ENCODE measurements around the gene HES2. TPM values are rescaled to one million over a fixed set of nuclear protein-coding genes. Genes with fewer than 3 reads are reported as not detected.
A peak's percentile ranks its signal among the peaks of the same experiment; 100 is the strongest.
"Not testable (repeated sequence)": the region's sequence is repeated elsewhere in the genome, so short reads cannot be mapped to it uniquely, and the experiment has no call there.

Gene HES2
- polyA plus RNA-seq, 1 donor, result 0.75 TPM

- Histone ChIP-seq H3K27ac (ENCODE audit: low read length) (no peak overlapping the region), H3K4me3 (ENCODE audit: low read length) (no peak overlapping the region), H3K9me3 (ENCODE audit: control insufficient read depth, low read depth, low read length) (peaks cover 6% of the 10 kb centered on the region), H3K36me3 (ENCODE audit: control insufficient read depth, insufficient read depth, low read length) (no peaks in the 10 kb centered on the region), H3K4me1 (ENCODE audit: control insufficient read depth, insufficient read depth, low read length) (peaks cover 19% of the 10 kb centered on the region), H3K27me3 (ENCODE audit: control insufficient read depth, insufficient read depth, low read length) (peaks cover 35% of the 10 kb centered on the region)
- DNase-seq, result no peak
- WGBS (ENCODE audit: insufficient coverage, low lambda C conversion rate), result no CpG with 5 or more reads among the region's 19 CpGs
Observed at GRCh38 chr1:6445062-6445763, 25.5 kb upstream of the HES2 start.

- DNase-seq, result no peak
- H3K27ac ChIP-seq (ENCODE audit: low read length), result no peak overlapping the region
- peaks cover 18% of the 10 kb centered on the region for H3K4me1 ChIP-seq (ENCODE audit: control insufficient read depth, insufficient read depth, low read length)
- no peak overlapping the region for H3K4me3 ChIP-seq (ENCODE audit: low read length)
- H3K9me3 ChIP-seq (ENCODE audit: control insufficient read depth, low read depth, low read length), result peaks cover 6% of the 10 kb centered on the region
- H3K36me3 ChIP-seq (ENCODE audit: control insufficient read depth, insufficient read depth, low read length), result no peaks in the 10 kb centered on the region
- H3K27me3 ChIP-seq (ENCODE audit: control insufficient read depth, insufficient read depth, low read length), result peaks cover 33% of the 10 kb centered on the region
- no CpG with 5 or more reads among the region's 15 CpGs for WGBS (ENCODE audit: insufficient coverage, low lambda C conversion rate)
Observed at GRCh38 chr1:6444377-6444776, 24.7 kb upstream of the HES2 start.

- H3K27ac ChIP-seq (ENCODE audit: low read length), result no peak overlapping the region
- peaks cover 6% of the 10 kb centered on the region for H3K9me3 ChIP-seq (ENCODE audit: control insufficient read depth, low read depth, low read length)
- no peak overlapping the region for H3K4me3 ChIP-seq (ENCODE audit: low read length)
- H3K27me3 ChIP-seq (ENCODE audit: control insufficient read depth, insufficient read depth, low read length), result peaks cover 27% of the 10 kb centered on the region
- no peaks in the 10 kb centered on the region for H3K36me3 ChIP-seq (ENCODE audit: control insufficient read depth, insufficient read depth, low read length)
- DNase-seq, result no peak
- peaks cover 18% of the 10 kb centered on the region for H3K4me1 ChIP-seq (ENCODE audit: control insufficient read depth, insufficient read depth, low read length)
- WGBS (ENCODE audit: insufficient coverage, low lambda C conversion rate), result no CpG with 5 or more reads among the region's 21 CpGs
Observed at GRCh38 chr1:6443339-6444115, 23.8 kb upstream of the HES2 start.

DNA sequence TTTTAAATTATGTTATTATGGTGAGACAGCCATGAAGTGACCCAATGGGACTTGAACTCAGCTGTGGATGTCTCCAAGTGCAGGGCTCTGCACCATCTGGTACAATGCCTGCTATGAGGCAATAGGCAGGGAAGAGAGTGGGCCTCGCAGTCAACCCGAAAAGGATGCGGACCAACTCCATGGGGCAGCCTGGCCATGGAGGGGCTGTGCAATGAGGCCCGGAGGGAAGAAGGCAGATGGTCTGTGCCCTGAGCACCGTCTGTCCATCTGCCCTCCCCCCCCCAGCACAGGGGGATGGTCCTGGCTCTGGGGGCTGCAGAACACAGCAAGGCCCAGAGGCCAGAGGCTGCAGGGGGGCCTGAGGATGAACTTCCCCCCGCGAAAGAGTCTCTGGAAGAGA lies 21.9 kb upstream of the HES2 start:
- no peak for DNase-seq
- peaks cover 11% of the 10 kb centered on the region for H3K27me3 ChIP-seq (ENCODE audit: control insufficient read depth, insufficient read depth, low read length)
- no peak overlapping the region for H3K4me3 ChIP-seq (ENCODE audit: low read length)

GRCh38 chr1:6440198-6441126 lies 20.7 kb upstream of the HES2 start:
- peaks cover 6% of the 10 kb centered on the region for H3K4me1 ChIP-seq (ENCODE audit: control insufficient read depth, insufficient read depth, low read length)
- H3K4me3 ChIP-seq (ENCODE audit: low read length), result no peak overlapping the region
- H3K27me3 ChIP-seq (ENCODE audit: control insufficient read depth, insufficient read depth, low read length), result peaks cover 7% of the 10 kb centered on the region
- H3K9me3 ChIP-seq (ENCODE audit: control insufficient read depth, low read depth, low read length), result no peaks in the 10 kb centered on the region
- peak in 1 of 2 donors; percentile 71 for DNase-seq
- no peaks in the 10 kb centered on the region for H3K36me3 ChIP-seq (ENCODE audit: control insufficient read depth, insufficient read depth, low read length)
- no CpG with 5 or more reads among the region's 101 CpGs for WGBS (ENCODE audit: insufficient coverage, low lambda C conversion rate)
- no peak overlapping the region for H3K27ac ChIP-seq (ENCODE audit: low read length)

More for the DNA sequence above, 21.9 kb upstream of the HES2 start:
- no peaks in the 10 kb centered on the region for H3K36me3 ChIP-seq (ENCODE audit: control insufficient read depth, insufficient read depth, low read length)
- H3K4me1 ChIP-seq (ENCODE audit: control insufficient read depth, insufficient read depth, low read length), result peaks cover 13% of the 10 kb centered on the region
- no peak overlapping the region for H3K27ac ChIP-seq (ENCODE audit: low read length)
- no CpG with 5 or more reads among the region's 7 CpGs for WGBS (ENCODE audit: insufficient coverage, low lambda C conversion rate)
- no peaks in the 10 kb centered on the region for H3K9me3 ChIP-seq (ENCODE audit: control insufficient read depth, low read depth, low read length)

GRCh38 chr1:6438047-6438525 lies 18.4 kb upstream of the HES2 start:
- Histone ChIP-seq H3K9me3 (ENCODE audit: control insufficient read depth, low read depth, low read length) (no peaks in the 10 kb centered on the region), H3K4me3 (ENCODE audit: low read length) (no peak overlapping the region), H3K36me3 (ENCODE audit: control insufficient read depth, insufficient read depth, low read length) (no peaks in the 10 kb centered on the region), H3K4me1 (ENCODE audit: control insufficient read depth, insufficient read depth, low read length) (no peaks in the 10 kb centered on the region), H3K27ac (ENCODE audit: low read length) (no peak overlapping the region), H3K27me3 (ENCODE audit: control insufficient read depth, insufficient read depth, low read length) (peaks cover 10% of the 10 kb centered on the region)
- no CpG with 5 or more reads among the region's 5 CpGs for WGBS (ENCODE audit: insufficient coverage, low lambda C conversion rate)
- no peak for DNase-seq

GRCh38 chr1:6437012-6437700 lies 17.4 kb upstream of the HES2 start:
- H3K36me3 ChIP-seq (ENCODE audit: control insufficient read depth, insufficient read depth, low read length); H3K27me3 ChIP-seq (ENCODE audit: control insufficient read depth, insufficient read depth, low read length); H3K9me3 ChIP-seq (ENCODE audit: control insufficient read depth, low read depth, low read length); H3K4me1 ChIP-seq (ENCODE audit: control insufficient read depth, insufficient read depth, low read length); H3K4me3 ChIP-seq (ENCODE audit: low read length); DNase-seq; H3K27ac ChIP-seq (ENCODE audit: low read length): not testable (repeated sequence)
- WGBS (ENCODE audit: insufficient coverage, low lambda C conversion rate), result no CpG with 5 or more reads among the region's 22 CpGs

DNA sequence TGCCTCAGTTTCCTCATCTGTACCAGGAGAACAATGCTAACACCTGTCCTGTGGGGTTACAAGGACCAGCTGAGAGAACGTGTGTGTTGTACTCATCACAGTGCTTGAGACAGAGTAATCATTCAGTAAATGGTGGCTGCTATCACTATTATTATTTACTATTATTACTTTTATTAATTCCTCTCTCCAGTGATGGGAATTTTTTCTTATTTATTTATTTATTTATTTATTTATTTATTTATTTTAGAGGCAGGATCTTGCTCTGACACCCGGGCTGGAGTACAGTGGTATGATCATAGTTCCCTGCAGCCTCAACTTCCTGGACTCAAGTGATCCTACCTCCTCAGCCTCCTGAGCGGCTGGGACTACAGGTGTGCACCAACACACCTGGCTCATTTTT lies 16.6 kb upstream of the HES2 start:
- not testable (repeated sequence) for H3K4me1 ChIP-seq (ENCODE audit: control insufficient read depth, insufficient read depth, low read length); H3K27ac ChIP-seq (ENCODE audit: low read length); H3K4me3 ChIP-seq (ENCODE audit: low read length); DNase-seq; H3K9me3 ChIP-seq (ENCODE audit: control insufficient read depth, low read depth, low read length); H3K27me3 ChIP-seq (ENCODE audit: control insufficient read depth, insufficient read depth, low read length); H3K36me3 ChIP-seq (ENCODE audit: control insufficient read depth, insufficient read depth, low read length)
- no CpG with 5 or more reads among the region's 3 CpGs for WGBS (ENCODE audit: insufficient coverage, low lambda C conversion rate)

- no peaks in the 10 kb centered on the region for H3K36me3 ChIP-seq (ENCODE audit: control insufficient read depth, insufficient read depth, low read length)
- H3K9me3 ChIP-seq (ENCODE audit: control insufficient read depth, low read depth, low read length), result no peaks in the 10 kb centered on the region
- peaks cover 13% of the 10 kb centered on the region for H3K27me3 ChIP-seq (ENCODE audit: control insufficient read depth, insufficient read depth, low read length)
- H3K27ac ChIP-seq (ENCODE audit: low read length), result no peak overlapping the region
- no peaks in the 10 kb centered on the region for H3K4me1 ChIP-seq (ENCODE audit: control insufficient read depth, insufficient read depth, low read length)
- WGBS (ENCODE audit: insufficient coverage, low lambda C conversion rate), result no CpG with 5 or more reads among the region's 3 CpGs
- no peak overlapping the region for H3K4me3 ChIP-seq (ENCODE audit: low read length)
- no peak for DNase-seq
Observed at GRCh38 chr1:6435547-6435946, 15.8 kb upstream of the HES2 start.
